ENCODE data around the gene EEF1A1.

DNA sequence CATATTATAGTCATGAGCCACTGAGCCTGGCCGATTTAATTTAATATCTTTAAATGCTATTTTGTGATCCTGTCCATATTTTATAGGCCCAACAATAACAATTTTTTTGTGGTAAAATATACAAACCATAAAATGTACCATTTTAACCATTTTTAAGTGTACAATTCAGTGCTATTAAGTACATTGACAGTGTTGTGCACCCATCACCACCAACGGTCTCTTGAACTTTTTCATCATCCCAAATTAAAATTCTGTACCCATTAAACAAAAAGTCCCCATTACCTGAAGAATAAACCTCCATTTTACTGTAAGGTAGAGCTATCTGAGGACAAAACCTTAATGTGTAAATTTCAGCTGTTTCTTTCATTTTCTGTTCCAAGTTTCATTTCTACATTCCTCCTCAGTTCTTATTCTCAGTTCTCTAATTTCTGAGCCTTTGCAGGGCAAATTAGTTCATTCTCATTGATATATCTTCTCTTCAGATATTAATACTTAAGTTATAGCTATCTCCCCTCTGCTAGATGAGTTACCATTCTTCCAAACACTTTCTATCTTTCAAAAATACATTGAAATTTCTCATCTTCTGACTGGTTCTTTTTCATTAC lies 49.0 kb downstream of the EEF1A1 start:
- TF ChIP-seq, protein P1, sequence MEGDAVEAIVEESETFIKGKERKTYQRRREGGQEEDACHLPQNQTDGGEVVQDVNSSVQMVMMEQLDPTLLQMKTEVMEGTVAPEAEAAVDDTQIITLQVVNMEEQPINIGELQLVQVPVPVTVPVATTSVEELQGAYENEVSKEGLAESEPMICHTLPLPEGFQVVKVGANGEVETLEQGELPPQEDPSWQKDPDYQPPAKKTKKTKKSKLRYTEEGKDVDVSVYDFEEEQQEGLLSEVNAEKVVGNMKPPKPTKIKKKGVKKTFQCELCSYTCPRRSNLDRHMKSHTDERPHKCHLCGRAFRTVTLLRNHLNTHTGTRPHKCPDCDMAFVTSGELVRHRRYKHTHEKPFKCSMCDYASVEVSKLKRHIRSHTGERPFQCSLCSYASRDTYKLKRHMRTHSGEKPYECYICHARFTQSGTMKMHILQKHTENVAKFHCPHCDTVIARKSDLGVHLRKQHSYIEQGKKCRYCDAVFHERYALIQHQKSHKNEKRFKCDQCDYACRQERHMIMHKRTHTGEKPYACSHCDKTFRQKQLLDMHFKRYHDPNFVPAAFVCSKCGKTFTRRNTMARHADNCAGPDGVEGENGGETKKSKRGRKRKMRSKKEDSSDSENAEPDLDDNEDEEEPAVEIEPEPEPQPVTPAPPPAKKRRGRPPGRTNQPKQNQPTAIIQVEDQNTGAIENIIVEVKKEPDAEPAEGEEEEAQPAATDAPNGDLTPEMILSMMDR (IDR thresholded peaks at IDR 0.05): no peak
- no peak for TF ChIP-seq POLR2AphosphoS5 (IDR thresholded peaks at IDR 0.05)

Measured in breast epithelium (tissue), 3 donors.